ENCODE results near the gene ORC1.

Gene ORC1

DNA sequence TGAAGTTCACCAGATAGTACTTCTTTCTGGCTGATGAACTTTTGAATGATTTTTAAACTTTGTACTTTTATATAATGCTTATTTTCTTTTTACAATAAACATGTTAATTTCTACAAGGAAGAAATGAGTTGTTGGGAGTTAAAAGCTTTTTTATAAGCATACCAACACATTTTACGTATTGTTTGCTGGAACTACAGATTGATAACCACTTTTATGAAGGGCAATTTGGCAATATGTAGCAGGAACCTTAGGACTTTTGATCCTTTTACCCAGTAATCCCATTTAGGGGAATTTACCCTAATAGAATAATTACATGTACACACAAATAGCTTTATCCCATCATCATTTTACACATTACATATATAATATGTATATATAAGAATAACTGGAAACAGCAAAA lies 16.5 kb upstream of the ORC1 start:
- DNase-seq (ENCODE audit: low read depth) = no peak
- no peak overlapping the region for H3K4me3 ChIP-seq (ENCODE audit: low read depth, low read length)
- TF ChIP-seq, protein P1, sequence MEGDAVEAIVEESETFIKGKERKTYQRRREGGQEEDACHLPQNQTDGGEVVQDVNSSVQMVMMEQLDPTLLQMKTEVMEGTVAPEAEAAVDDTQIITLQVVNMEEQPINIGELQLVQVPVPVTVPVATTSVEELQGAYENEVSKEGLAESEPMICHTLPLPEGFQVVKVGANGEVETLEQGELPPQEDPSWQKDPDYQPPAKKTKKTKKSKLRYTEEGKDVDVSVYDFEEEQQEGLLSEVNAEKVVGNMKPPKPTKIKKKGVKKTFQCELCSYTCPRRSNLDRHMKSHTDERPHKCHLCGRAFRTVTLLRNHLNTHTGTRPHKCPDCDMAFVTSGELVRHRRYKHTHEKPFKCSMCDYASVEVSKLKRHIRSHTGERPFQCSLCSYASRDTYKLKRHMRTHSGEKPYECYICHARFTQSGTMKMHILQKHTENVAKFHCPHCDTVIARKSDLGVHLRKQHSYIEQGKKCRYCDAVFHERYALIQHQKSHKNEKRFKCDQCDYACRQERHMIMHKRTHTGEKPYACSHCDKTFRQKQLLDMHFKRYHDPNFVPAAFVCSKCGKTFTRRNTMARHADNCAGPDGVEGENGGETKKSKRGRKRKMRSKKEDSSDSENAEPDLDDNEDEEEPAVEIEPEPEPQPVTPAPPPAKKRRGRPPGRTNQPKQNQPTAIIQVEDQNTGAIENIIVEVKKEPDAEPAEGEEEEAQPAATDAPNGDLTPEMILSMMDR (IDR thresholded peaks at IDR 0.05; ENCODE audit: low read depth, low read length, missing control alignments) = no peak

GRCh38 chr1:52416811-52417210 lies 12.6 kb upstream of the ORC1 start:
- no peak overlapping the region for H3K4me3 ChIP-seq (ENCODE audit: low read depth, low read length)
- no peak for DNase-seq (ENCODE audit: low read depth)
- TF ChIP-seq, protein P1 (IDR thresholded peaks at IDR 0.05; ENCODE audit: low read depth, low read length, missing control alignments) = no peak

GRCh38 chr1:52414942-52415341 lies 10.7 kb upstream of the ORC1 start:
- no peak overlapping the region for H3K4me3 ChIP-seq (ENCODE audit: low read depth, low read length)
- TF ChIP-seq, protein P1 (IDR thresholded peaks at IDR 0.05; ENCODE audit: low read depth, low read length, missing control alignments) = no peak
- DNase-seq (ENCODE audit: low read depth) = no peak

- TF ChIP-seq, protein P1 (IDR thresholded peaks at IDR 0.05; ENCODE audit: low read depth, low read length, missing control alignments) = no peak
- no peak overlapping the region for H3K4me3 ChIP-seq (ENCODE audit: low read depth, low read length)
- DNase-seq (ENCODE audit: low read depth) = no peak
Observed at GRCh38 chr1:52413410-52413989, 9.3 kb upstream of the ORC1 start.

DNA sequence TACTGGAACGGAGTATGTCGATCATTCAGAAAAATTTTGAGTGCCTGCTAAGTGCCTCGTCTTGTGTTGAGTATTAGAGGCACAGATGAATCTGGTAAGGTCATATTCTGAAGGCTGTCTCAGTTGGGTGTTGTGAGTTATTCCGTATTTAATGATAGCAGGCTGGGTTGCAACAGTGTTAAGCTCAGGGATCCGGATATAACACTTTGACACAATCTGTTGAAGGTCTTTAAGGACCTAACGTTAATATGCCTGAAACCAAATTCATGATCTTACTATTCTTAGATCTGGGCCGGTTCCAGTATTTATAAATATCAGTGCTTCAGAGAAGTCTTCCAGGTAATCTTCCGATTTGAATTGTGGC lies 734 bp upstream of the ORC1 start:
- DNase-seq (ENCODE audit: low read depth) = no peak
- TF ChIP-seq, protein P1 (IDR thresholded peaks at IDR 0.05; ENCODE audit: low read depth, low read length, missing control alignments) = no peak
- H3K4me3 ChIP-seq (ENCODE audit: low read depth, low read length) = peak overlapping the region; percentile 94

- TF ChIP-seq, protein P1 (IDR thresholded peaks at IDR 0.05; ENCODE audit: low read depth, low read length, missing control alignments) = no peak
- peak; percentile 57 for DNase-seq (ENCODE audit: low read depth)
- peak overlapping the region; percentile 94 for H3K4me3 ChIP-seq (ENCODE audit: low read depth, low read length)
Observed at GRCh38 chr1:52403566-52404115, 582 bp downstream of the ORC1 start.

- H3K4me3 ChIP-seq (ENCODE audit: low read depth, low read length) = peak overlapping the region; percentile 94
- TF ChIP-seq, protein P1 (IDR thresholded peaks at IDR 0.05; ENCODE audit: low read depth, low read length, missing control alignments) = no peak
- DNase-seq (ENCODE audit: low read depth) = no peak
Observed at GRCh38 chr1:52402860-52403240, 1.4 kb downstream of the ORC1 start.
